ENCODE measurements around the gene SEMA3E.

DNA sequence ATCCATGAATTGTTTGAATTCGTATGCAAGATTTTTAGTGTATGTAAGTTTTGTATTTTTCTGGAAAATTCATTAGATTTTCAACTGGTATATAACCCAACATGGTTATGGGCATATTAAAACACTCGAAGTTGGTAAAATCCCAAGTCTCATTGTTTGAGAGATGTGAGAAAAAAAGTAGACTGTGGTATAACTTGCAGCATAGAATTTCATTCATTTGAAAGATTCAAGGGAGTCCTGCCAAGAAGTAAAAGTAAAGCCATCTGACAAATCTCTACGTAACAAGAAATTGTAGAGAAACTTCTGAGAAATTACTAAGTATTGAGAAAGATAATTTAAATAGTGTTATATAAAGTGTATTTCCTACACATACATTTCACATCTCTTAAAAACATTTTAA, 40.2 kb downstream of the SEMA3E start:
- TF ChIP-seq ZBTB7A (tag by site-specific recombination; IDR thresholded peaks at IDR 0.05; ENCODE audit: low read depth) (no peak), ZFHX2 (tag by site-specific recombination; conservative IDR thresholded peaks at IDR 0.05) (no peak), ZNF777 (tag by site-specific recombination; IDR thresholded peaks at IDR 0.05; ENCODE audit: borderline replicate concordance) (no peak), TCF7L2 (IDR thresholded peaks at IDR 0.05; ENCODE audit: borderline replicate concordance, low read depth, low read length) (no peak), ZNF140 (tag by site-specific recombination; IDR thresholded peaks at IDR 0.05) (no peak), OSR2 (tag by site-specific recombination; IDR thresholded peaks at IDR 0.05) (no peak)
- TF ChIP-seq, protein P1, sequence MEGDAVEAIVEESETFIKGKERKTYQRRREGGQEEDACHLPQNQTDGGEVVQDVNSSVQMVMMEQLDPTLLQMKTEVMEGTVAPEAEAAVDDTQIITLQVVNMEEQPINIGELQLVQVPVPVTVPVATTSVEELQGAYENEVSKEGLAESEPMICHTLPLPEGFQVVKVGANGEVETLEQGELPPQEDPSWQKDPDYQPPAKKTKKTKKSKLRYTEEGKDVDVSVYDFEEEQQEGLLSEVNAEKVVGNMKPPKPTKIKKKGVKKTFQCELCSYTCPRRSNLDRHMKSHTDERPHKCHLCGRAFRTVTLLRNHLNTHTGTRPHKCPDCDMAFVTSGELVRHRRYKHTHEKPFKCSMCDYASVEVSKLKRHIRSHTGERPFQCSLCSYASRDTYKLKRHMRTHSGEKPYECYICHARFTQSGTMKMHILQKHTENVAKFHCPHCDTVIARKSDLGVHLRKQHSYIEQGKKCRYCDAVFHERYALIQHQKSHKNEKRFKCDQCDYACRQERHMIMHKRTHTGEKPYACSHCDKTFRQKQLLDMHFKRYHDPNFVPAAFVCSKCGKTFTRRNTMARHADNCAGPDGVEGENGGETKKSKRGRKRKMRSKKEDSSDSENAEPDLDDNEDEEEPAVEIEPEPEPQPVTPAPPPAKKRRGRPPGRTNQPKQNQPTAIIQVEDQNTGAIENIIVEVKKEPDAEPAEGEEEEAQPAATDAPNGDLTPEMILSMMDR (tag by site-specific recombination; IDR thresholded peaks at IDR 0.05) = no peak
- TF ChIP-seq, protein P2, sequence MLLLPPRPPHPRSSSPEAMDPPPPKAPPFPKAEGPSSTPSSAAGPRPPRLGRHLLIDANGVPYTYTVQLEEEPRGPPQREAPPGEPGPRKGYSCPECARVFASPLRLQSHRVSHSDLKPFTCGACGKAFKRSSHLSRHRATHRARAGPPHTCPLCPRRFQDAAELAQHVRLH (tag by site-specific recombination; IDR thresholded peaks at IDR 0.05) = no peak
